GM18498 (cell line): Measurements from ENCODE around the gene CCL28.
"Not testable (repeated sequence)": the region's sequence is repeated elsewhere in the genome, so short reads cannot be mapped to it uniquely, and the experiment has no call there.

ENCODE experiments used
- ATAC-seq: cut with Tn5 transposase; IDR thresholded peaks from one replicate; pipeline ENCODE4 v1.9.1; 2021; ENCODE audit warnings: mild to moderate bottlenecking, moderate library complexity; ENCODE audit not compliant: unreplicated experiment

Gene CCL28

GRCh38 chr5:43412156-43412555 lies at the start of gene CCL28:
Gene CCL28 (minus strand): TSS chr5:43412391. CDS start chr5:43412316, 75 bp downstream.
- ATAC-seq = no peak

- no peak for ATAC-seq
Observed at GRCh38 chr5:43461066-43461465, 48.9 kb upstream of the CCL28 start.

- ATAC-seq = no peak
Observed at GRCh38 chr5:43456556-43456955, 44.4 kb upstream of the CCL28 start.

- ATAC-seq = not testable (repeated sequence)
Observed at GRCh38 chr5:43441575-43441974, 29.4 kb upstream of the CCL28 start.

- no peak for ATAC-seq
Observed at GRCh38 chr5:43437062-43437660, 25.0 kb upstream of the CCL28 start.

GRCh38 chr5:43433382-43433781 lies 21.2 kb upstream of the CCL28 start:
- no peak for ATAC-seq

- no peak for ATAC-seq
Observed at GRCh38 chr5:43432486-43433375, 20.5 kb upstream of the CCL28 start.

GRCh38 chr5:43429706-43430105 lies 17.5 kb upstream of the CCL28 start:
- no peak for ATAC-seq

GRCh38 chr5:43429016-43429415 lies 16.8 kb upstream of the CCL28 start:
- ATAC-seq = no peak

GRCh38 chr5:43427306-43427705 lies 15.1 kb upstream of the CCL28 start:
- no peak for ATAC-seq

- no peak for ATAC-seq
Observed at GRCh38 chr5:43425983-43426382, 13.8 kb upstream of the CCL28 start.

GRCh38 chr5:43423086-43423485 lies 10.9 kb upstream of the CCL28 start:
- not testable (repeated sequence) for ATAC-seq

- no peak for ATAC-seq
Observed at GRCh38 chr5:43422143-43422542, 10.0 kb upstream of the CCL28 start.

GRCh38 chr5:43421450-43422133 lies 9.4 kb upstream of the CCL28 start:
- ATAC-seq = no peak

- no peak for ATAC-seq
Observed at GRCh38 chr5:43420241-43420640, 8.1 kb upstream of the CCL28 start.

GRCh38 chr5:43418561-43418960 lies 6.4 kb upstream of the CCL28 start:
- no peak for ATAC-seq

- no peak for ATAC-seq
Observed at GRCh38 chr5:43416803-43417394, 4.7 kb upstream of the CCL28 start.

GRCh38 chr5:43415935-43416802 lies 4.0 kb upstream of the CCL28 start:
- no peak for ATAC-seq

- ATAC-seq = no peak
Observed at GRCh38 chr5:43413966-43414365, 1.8 kb upstream of the CCL28 start.

GRCh38 chr5:43412644-43413043 lies 453 bp upstream of the CCL28 start:
- no peak for ATAC-seq
